HG02588 (cell line): ENCODE results near the gene GNPTAB.
"Not testable (repeated sequence)": the region's sequence is repeated elsewhere in the genome, so short reads cannot be mapped to it uniquely, and the experiment has no call there.

Experiments
- ATAC-seq: cut with Tn5 transposase; IDR thresholded peaks from one replicate; pipeline ENCODE4 v1.9.1; 2021; ENCODE audit warnings: mild to moderate bottlenecking, moderate library complexity; ENCODE audit not compliant: unreplicated experiment

GNPTAB gene

DNA sequence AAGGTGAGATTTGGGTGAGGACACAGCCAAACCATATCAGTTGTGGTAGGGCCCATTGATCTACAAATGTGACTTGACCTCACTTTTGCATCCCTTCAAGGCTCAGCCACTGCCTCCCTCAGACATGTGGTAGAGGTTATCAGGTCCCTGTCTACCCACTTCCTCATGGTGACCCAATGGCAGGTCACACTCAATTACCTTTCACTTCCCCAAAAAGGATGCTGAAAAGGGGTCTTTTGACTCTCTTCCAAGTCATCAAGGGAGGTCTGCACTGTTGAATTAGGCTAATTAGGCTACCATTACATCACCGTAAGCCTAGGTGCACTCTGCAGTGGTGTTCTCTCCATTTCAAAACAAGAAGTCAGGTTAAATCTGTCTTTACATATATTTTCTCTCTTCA is 24.0 kb upstream of the GNPTAB start:
- peak; percentile 43 for ATAC-seq

GRCh38 chr12:101852998-101853397 is 22.2 kb upstream of the GNPTAB start:
- ATAC-seq = no peak

DNA sequence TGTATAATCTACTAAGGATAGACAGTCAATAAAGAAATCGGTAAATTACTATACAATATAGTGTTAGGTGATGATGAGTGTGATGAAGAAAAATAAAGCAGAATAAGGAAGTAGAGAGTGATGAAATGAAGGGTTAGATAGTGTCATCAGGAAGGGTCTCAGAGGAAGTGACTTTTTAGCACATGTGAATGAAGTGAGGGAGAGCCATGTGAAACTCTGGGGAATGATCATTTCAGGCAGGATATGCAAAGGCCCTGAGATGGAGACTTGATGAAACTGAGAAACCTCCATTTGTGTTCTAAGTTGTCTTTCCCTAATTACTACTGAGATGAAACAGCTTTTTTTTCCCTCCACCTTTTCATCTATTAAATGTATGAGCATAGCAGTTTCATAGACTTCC is 19.4 kb upstream of the GNPTAB start:
- no peak for ATAC-seq

DNA sequence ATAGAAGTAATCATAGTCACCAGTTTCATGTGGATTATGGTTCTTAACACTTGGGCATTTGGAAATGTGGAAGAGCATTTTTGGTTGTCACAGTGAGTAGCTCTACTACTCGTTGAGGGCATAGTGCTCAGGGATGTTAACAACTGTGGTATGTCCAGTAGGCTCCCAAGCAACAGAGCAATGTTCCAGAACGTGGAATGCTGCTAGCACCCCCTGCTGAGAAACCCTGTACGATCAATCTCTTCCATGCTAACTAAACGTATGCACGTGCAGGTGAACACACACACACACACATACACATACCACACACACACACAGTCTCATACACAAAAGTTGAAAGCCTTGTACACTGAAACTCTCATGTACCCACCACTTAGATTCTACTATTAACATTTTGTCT is 16.6 kb upstream of the GNPTAB start:
- ATAC-seq = no peak

GRCh38 chr12:101845137-101845711 is 14.5 kb upstream of the GNPTAB start:
- no peak for ATAC-seq

DNA sequence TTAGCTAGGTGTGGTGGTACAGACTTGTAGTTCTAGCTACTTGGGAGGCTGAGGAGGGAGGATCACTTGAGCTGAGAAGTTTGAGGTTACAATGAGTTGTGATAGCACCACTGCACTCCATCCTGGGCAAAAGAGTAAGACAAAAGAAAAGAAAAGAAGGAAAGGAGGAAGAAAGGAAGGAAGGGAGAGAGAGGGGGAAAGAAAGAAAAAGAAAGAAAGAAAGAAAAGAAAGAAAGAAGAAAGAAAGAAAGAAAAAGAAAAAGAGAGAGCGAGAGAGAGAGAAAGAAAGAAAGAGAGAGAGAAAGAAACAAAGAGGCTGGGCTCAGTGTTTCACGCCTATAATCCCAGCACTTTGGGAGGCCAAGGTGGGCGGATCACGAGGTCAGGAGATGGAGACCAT is 10.3 kb upstream of the GNPTAB start:
- no peak for ATAC-seq

GRCh38 chr12:101839324-101840283 is 8.8 kb upstream of the GNPTAB start:
- ATAC-seq = no peak

GRCh38 chr12:101838628-101839323 is 8.0 kb upstream of the GNPTAB start:
- ATAC-seq = no peak

DNA sequence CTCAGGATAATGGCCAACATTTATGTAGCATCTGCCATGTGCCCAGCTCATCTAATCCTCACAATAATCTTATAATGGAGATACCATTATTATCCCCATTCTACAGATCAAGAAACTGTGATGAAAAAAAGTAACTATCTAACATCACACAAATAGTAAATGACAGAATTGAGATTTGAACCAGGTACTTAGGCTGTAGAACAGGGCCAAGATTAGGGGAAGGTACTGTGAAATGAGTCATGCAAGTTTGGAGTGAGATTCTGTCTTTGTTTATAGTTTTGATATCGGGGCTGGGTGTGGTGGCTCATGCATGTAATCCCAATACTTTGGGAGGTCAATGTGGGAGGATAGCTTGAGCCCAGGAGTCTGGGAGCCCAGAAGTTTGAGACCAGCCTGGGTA is 1.3 kb upstream of the GNPTAB start:
- ATAC-seq = no peak

DNA sequence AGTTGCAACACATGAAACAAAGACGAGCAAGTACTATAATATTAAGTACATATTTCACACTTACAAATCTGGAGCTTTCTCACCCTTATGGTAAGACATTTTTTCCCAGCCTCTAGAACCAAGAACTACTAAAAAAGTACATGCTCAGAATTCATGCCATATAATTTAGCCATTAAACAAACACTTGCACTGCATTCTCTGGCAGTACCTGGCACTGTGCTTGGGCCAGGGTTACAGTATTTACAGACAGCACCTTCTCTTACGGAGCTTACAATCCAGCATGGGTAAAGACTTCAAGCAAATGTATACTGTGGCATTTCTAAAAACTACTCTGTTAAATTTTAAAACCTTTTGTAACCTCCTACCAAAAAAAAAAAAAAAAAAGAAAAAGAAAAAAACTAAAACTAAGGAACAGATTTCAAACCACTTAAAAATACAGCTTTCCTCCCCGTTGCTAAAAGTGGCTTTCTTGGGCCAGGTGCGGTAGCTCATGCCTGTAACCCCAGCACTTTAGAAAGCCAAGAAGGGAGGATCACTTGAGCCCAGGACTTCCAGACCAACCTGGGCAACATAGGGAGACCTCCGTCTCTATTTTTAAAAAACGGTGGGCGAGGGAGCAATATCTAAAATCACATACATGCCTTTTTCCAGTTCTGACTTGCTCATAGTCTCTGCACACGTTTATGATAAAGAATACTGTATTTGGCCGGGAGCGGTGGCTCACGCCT is 956 bp downstream of the GNPTAB start:
- ATAC-seq = no peak

DNA sequence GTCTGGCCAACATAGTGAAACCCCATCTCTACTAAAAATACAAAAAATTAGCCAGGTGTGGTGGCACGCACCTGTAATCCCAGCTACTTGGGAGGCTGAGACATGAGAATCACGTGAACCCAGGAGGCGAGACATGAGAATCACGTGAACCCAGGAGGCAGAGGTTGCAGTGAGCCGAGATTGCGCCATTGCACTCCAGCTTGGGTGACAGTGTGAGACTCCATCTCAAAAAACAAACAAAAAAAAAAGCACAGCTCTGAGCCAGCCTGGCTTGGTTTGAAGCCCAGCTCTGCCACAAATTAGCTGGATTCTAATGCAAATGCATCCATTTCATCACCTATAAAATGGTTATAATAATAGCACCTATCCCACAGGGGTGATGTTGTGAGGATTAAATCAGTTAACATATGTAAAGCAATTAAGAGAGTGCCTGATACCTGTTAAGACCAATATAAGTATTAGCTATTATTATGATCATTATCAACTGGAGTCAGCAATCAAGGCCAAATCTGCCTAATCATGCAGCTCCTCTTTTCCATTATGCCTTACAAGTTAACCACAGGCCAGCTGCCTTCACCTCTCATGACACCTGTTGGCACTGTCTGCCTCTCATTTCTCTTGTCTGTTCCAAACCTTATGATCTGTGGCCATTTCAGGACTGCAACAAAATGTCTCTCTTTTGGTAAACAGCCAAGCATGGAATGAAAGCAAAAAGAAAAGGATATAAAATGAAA is 2.1 kb downstream of the GNPTAB start:
- ATAC-seq = no peak

GRCh38 chr12:101826766-101827368 is 3.9 kb downstream of the GNPTAB start:
- ATAC-seq = no peak

DNA sequence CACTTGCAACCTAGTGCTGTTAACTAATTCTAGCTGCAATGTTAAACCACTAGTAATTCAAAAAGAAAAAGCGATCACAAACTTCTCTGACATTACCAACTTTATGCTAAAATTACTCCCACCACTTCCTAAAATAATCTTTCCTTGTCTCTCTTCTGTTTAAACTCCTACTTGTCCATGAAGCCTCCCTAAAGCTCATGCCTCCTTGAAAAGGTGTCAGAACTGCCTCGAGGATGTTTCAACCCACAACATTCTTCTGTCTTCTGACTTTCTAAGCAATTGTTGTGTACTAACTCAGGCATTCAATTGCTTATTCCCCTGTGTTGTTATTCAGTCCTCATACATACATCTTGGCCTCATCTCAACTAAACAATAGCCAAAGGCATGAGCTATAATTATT is 5.9 kb downstream of the GNPTAB start:
- no peak for ATAC-seq

DNA sequence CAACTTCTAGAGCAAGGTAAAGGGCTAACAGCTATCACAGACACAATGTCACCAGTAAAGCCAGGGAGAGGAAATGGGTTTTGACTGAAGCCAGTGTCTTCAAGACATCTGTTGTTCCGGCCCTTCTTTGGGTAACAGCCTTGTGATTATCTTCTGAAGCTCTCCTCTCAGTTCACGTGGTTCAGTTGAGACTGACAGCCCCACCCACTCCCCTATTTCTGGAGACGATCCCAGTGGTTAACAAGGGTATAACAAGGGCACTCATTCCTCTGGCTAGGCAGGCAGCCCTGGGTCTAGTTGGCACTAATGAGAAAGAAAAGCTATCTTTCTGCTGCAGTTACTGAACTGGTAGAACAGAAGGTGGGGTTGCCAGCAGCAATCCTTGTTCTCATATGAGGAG is 6.9 kb downstream of the GNPTAB start:
- peak; percentile 73 for ATAC-seq

- no peak for ATAC-seq
Measured at GRCh38 chr12:101823039-101823438, 7.7 kb downstream of the GNPTAB start.

DNA sequence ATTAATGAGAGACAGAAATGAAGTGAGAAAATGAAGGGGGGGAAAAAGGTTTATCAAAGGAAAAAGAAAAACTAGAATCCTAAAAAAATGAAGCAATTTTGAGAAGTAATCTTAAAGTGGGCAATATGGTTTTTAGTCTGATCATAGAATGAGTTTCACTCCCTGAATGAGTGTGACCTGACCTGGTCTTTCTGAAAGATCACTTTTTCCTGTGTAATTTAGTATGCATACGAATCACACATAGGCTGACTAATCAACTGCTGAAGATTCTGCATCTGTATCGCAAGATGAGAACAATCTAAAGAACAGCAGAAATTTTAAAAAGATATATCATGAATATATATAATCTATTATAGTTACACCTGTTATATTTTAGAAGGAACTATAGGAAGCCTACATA is 11.3 kb downstream of the GNPTAB start:
- ATAC-seq = peak; percentile 56

GRCh38 chr12:101818689-101819088 is 12.1 kb downstream of the GNPTAB start:
- ATAC-seq = not testable (repeated sequence)

GRCh38 chr12:101813117-101813516 is 17.6 kb downstream of the GNPTAB start:
- no peak for ATAC-seq

DNA sequence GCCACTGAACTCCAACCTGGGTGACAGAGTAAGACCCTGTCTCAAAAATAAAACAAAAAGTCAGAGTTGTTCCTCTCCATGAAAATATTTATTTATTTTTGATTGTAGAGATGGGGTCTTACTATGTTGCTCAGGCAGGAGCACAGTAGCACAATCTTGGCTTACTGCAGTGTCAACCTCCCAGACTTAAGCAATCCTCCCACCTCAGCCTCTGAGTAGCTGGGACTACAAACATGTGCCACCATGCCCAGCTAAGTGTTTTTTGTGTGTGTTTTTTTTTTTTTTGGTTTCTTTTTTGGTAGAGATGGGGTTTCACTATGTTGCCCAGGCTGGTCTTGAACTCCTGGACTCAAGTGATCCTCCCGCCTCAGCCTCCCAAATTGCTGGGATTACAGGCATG is 18.0 kb downstream of the GNPTAB start:
- ATAC-seq = not testable (repeated sequence)

- ATAC-seq = not testable (repeated sequence)
Measured at GRCh38 chr12:101811342-101811741, 19.4 kb downstream of the GNPTAB start.
